ENCODE results near the gene PNPLA8.

The PNPLA8 gene

GRCh38 chr7:108452707-108453106 lies 73.2 kb downstream of the PNPLA8 start:
- Histone ChIP-seq H3K9me3 (ENCODE audit: control insufficient read depth, insufficient read depth, low read length) (no peaks in the 10 kb centered on the region), H3K4me1 (ENCODE audit: control insufficient read depth, insufficient read depth, low read length) (peaks cover 19% of the 10 kb centered on the region), H3K27me3 (ENCODE audit: control insufficient read depth, insufficient read depth, low read length) (peaks cover 28% of the 10 kb centered on the region), H3K4me3 (ENCODE audit: low read depth, low read length) (no peak overlapping the region), H3K36me3 (ENCODE audit: control insufficient read depth, insufficient read depth, low read length) (no peaks in the 10 kb centered on the region), H3K9ac (ENCODE audit: low read depth, low read length) (no peak overlapping the region)

GRCh38 chr7:108451296-108451848 lies 74.6 kb downstream of the PNPLA8 start:
- Histone ChIP-seq H3K9ac (ENCODE audit: low read depth, low read length) (no peak overlapping the region), H3K27me3 (ENCODE audit: control insufficient read depth, insufficient read depth, low read length) (peaks cover 20% of the 10 kb centered on the region), H3K9me3 (ENCODE audit: control insufficient read depth, insufficient read depth, low read length) (no peaks in the 10 kb centered on the region), H3K36me3 (ENCODE audit: control insufficient read depth, insufficient read depth, low read length) (no peaks in the 10 kb centered on the region), H3K4me3 (ENCODE audit: low read depth, low read length) (no peak overlapping the region), H3K4me1 (ENCODE audit: control insufficient read depth, insufficient read depth, low read length) (peaks cover 16% of the 10 kb centered on the region)

GRCh38 chr7:108450160-108450559 lies 75.8 kb downstream of the PNPLA8 start:
- Histone ChIP-seq H3K27me3 (ENCODE audit: control insufficient read depth, insufficient read depth, low read length) (peaks cover 20% of the 10 kb centered on the region), H3K9me3 (ENCODE audit: control insufficient read depth, insufficient read depth, low read length) (no peaks in the 10 kb centered on the region), H3K9ac (ENCODE audit: low read depth, low read length) (no peak overlapping the region), H3K36me3 (ENCODE audit: control insufficient read depth, insufficient read depth, low read length) (no peaks in the 10 kb centered on the region), H3K4me1 (ENCODE audit: control insufficient read depth, insufficient read depth, low read length) (peaks cover 16% of the 10 kb centered on the region), H3K4me3 (ENCODE audit: low read depth, low read length) (no peak overlapping the region)

GRCh38 chr7:108449521-108449920 lies 76.4 kb downstream of the PNPLA8 start:
- peaks cover 16% of the 10 kb centered on the region for H3K4me1 ChIP-seq (ENCODE audit: control insufficient read depth, insufficient read depth, low read length)
- no peaks in the 10 kb centered on the region for H3K9me3 ChIP-seq (ENCODE audit: control insufficient read depth, insufficient read depth, low read length)
- no peak overlapping the region for H3K4me3 ChIP-seq (ENCODE audit: low read depth, low read length)
- no peaks in the 10 kb centered on the region for H3K36me3 ChIP-seq (ENCODE audit: control insufficient read depth, insufficient read depth, low read length)
- H3K9ac ChIP-seq (ENCODE audit: low read depth, low read length): no peak overlapping the region
- peaks cover 17% of the 10 kb centered on the region for H3K27me3 ChIP-seq (ENCODE audit: control insufficient read depth, insufficient read depth, low read length)

GRCh38 chr7:108448584-108449505 lies 77.1 kb downstream of the PNPLA8 start:
- Histone ChIP-seq H3K27me3 (ENCODE audit: control insufficient read depth, insufficient read depth, low read length) (peaks cover 11% of the 10 kb centered on the region), H3K9ac (ENCODE audit: low read depth, low read length) (no peak overlapping the region), H3K4me1 (ENCODE audit: control insufficient read depth, insufficient read depth, low read length) (peaks cover 10% of the 10 kb centered on the region)

GRCh38 chr7:108442039-108442568 lies 83.8 kb downstream of the PNPLA8 start:
- H3K9ac ChIP-seq (ENCODE audit: low read depth, low read length): no peak overlapping the region
- no peak overlapping the region for H3K4me3 ChIP-seq (ENCODE audit: low read depth, low read length)
- no peaks in the 10 kb centered on the region for H3K4me1 ChIP-seq (ENCODE audit: control insufficient read depth, insufficient read depth, low read length)
- no peaks in the 10 kb centered on the region for H3K27me3 ChIP-seq (ENCODE audit: control insufficient read depth, insufficient read depth, low read length)
- no peaks in the 10 kb centered on the region for H3K36me3 ChIP-seq (ENCODE audit: control insufficient read depth, insufficient read depth, low read length)
- H3K9me3 ChIP-seq (ENCODE audit: control insufficient read depth, insufficient read depth, low read length): no peaks in the 10 kb centered on the region

More at GRCh38 chr7:108448584-108449505, 77.1 kb downstream of the PNPLA8 start:
- Histone ChIP-seq H3K4me3 (ENCODE audit: low read depth, low read length) (peak overlapping the region; percentile 9), H3K36me3 (ENCODE audit: control insufficient read depth, insufficient read depth, low read length) (no peaks in the 10 kb centered on the region), H3K9me3 (ENCODE audit: control insufficient read depth, insufficient read depth, low read length) (no peaks in the 10 kb centered on the region)

GRCh38 chr7:108441392-108441955 lies 84.5 kb downstream of the PNPLA8 start:
- Histone ChIP-seq H3K36me3 (ENCODE audit: control insufficient read depth, insufficient read depth, low read length) (no peaks in the 10 kb centered on the region), H3K9me3 (ENCODE audit: control insufficient read depth, insufficient read depth, low read length) (no peaks in the 10 kb centered on the region), H3K9ac (ENCODE audit: low read depth, low read length) (no peak overlapping the region), H3K27me3 (ENCODE audit: control insufficient read depth, insufficient read depth, low read length) (no peaks in the 10 kb centered on the region), H3K4me3 (ENCODE audit: low read depth, low read length) (no peak overlapping the region), H3K4me1 (ENCODE audit: control insufficient read depth, insufficient read depth, low read length) (no peaks in the 10 kb centered on the region)

GRCh38 chr7:108440613-108441012 lies 85.3 kb downstream of the PNPLA8 start:
- no peak overlapping the region for H3K4me3 ChIP-seq (ENCODE audit: low read depth, low read length)
- H3K27me3 ChIP-seq (ENCODE audit: control insufficient read depth, insufficient read depth, low read length): no peaks in the 10 kb centered on the region
- no peaks in the 10 kb centered on the region for H3K36me3 ChIP-seq (ENCODE audit: control insufficient read depth, insufficient read depth, low read length)
- H3K9ac ChIP-seq (ENCODE audit: low read depth, low read length): no peak overlapping the region
- no peaks in the 10 kb centered on the region for H3K9me3 ChIP-seq (ENCODE audit: control insufficient read depth, insufficient read depth, low read length)
- H3K4me1 ChIP-seq (ENCODE audit: control insufficient read depth, insufficient read depth, low read length): no peaks in the 10 kb centered on the region

- no peaks in the 10 kb centered on the region for H3K27me3 ChIP-seq (ENCODE audit: control insufficient read depth, insufficient read depth, low read length)
- no peaks in the 10 kb centered on the region for H3K4me1 ChIP-seq (ENCODE audit: control insufficient read depth, insufficient read depth, low read length)
- no peak overlapping the region for H3K9ac ChIP-seq (ENCODE audit: low read depth, low read length)
- no peaks in the 10 kb centered on the region for H3K36me3 ChIP-seq (ENCODE audit: control insufficient read depth, insufficient read depth, low read length)
- H3K4me3 ChIP-seq (ENCODE audit: low read depth, low read length): no peak overlapping the region
- no peaks in the 10 kb centered on the region for H3K9me3 ChIP-seq (ENCODE audit: control insufficient read depth, insufficient read depth, low read length)
Measured at GRCh38 chr7:108436906-108437305, 89.0 kb downstream of the PNPLA8 start.

GRCh38 chr7:108434010-108434409 lies 91.9 kb downstream of the PNPLA8 start:
- H3K9me3 ChIP-seq (ENCODE audit: control insufficient read depth, insufficient read depth, low read length): no peaks in the 10 kb centered on the region
- H3K36me3 ChIP-seq (ENCODE audit: control insufficient read depth, insufficient read depth, low read length): no peaks in the 10 kb centered on the region
- no peak overlapping the region for H3K4me3 ChIP-seq (ENCODE audit: low read depth, low read length)
- H3K9ac ChIP-seq (ENCODE audit: low read depth, low read length): no peak overlapping the region
- no peaks in the 10 kb centered on the region for H3K27me3 ChIP-seq (ENCODE audit: control insufficient read depth, insufficient read depth, low read length)
- no peaks in the 10 kb centered on the region for H3K4me1 ChIP-seq (ENCODE audit: control insufficient read depth, insufficient read depth, low read length)

GRCh38 chr7:108431099-108431498 lies 94.8 kb downstream of the PNPLA8 start:
- Histone ChIP-seq H3K27me3 (ENCODE audit: control insufficient read depth, insufficient read depth, low read length) (no peaks in the 10 kb centered on the region), H3K36me3 (ENCODE audit: control insufficient read depth, insufficient read depth, low read length) (no peaks in the 10 kb centered on the region), H3K9me3 (ENCODE audit: control insufficient read depth, insufficient read depth, low read length) (no peaks in the 10 kb centered on the region), H3K9ac (ENCODE audit: low read depth, low read length) (no peak overlapping the region), H3K4me1 (ENCODE audit: control insufficient read depth, insufficient read depth, low read length) (no peaks in the 10 kb centered on the region), H3K4me3 (ENCODE audit: low read depth, low read length) (no peak overlapping the region)

Measured in iPS-15b (cell line).